ENCODE results near the gene SLAMF9.

GRCh38 chr1:159951016-159951415 lies 3.0 kb downstream of the SLAMF9 start:
- TF ChIP-seq CTCF (optimal IDR thresholded peaks at IDR 0.05 in 1 of 3, IDR thresholded peaks at IDR 0.05 in 1 of 3, conservative IDR thresholded peaks at IDR 0.05 in 1 of 3; ENCODE audit: extremely low read depth in 1 of 3, insufficient read depth in 2 of 3, low read length in 3 of 3) (no peak), EZH2 (IDR thresholded peaks at IDR 0.05; ENCODE audit: low read length) (no peak)
